ENCODE measurements around the gene GSK3A. TPM values are rescaled to one million over a fixed set of nuclear protein-coding genes. Genes with fewer than 3 reads are reported as not detected.

GSK3A gene
- total RNA-seq, 1 experiment from 2014 or later, result 50.8 TPM

- peak overlapping the region; percentile 42 for H3K27ac Mint-ChIP-seq
- H3K36me3 Mint-ChIP-seq, result 0 out of 2 replicates have a peak, but pooled peaks cover 2% of the 10 kb centered on the region
- no peaks in the 10 kb centered on the region for H3K9me3 Mint-ChIP-seq
- peak overlapping the region; percentile 74 for H3K4me3 Mint-ChIP-seq
- H3K4me1 Mint-ChIP-seq, result peaks cover 21% of the 10 kb centered on the region
- no peaks in the 10 kb centered on the region for H3K27me3 Mint-ChIP-seq (ENCODE audit: low read depth)
- ChIA-PET POLR2A (interaction anchor here (0.7 to 2.2 kb wide), 10 partner anchors 10 to 184 kb away, joined by 3 to 28 read pairs (median 4); partner anchors contain the start of gene CIC), CTCF (interaction anchor here (0.6 to 7.5 kb wide), 42 partner anchors 9 to 184 kb away, joined by 3 to 239 read pairs (median 4); partner anchors contain the start of genes CIC, DEDD2, ERF and GSK3A)
- ATAC-seq (no peak), DNase-seq (ENCODE audit: low spot score) (no peak)
- TF ChIP-seq, protein P1, sequence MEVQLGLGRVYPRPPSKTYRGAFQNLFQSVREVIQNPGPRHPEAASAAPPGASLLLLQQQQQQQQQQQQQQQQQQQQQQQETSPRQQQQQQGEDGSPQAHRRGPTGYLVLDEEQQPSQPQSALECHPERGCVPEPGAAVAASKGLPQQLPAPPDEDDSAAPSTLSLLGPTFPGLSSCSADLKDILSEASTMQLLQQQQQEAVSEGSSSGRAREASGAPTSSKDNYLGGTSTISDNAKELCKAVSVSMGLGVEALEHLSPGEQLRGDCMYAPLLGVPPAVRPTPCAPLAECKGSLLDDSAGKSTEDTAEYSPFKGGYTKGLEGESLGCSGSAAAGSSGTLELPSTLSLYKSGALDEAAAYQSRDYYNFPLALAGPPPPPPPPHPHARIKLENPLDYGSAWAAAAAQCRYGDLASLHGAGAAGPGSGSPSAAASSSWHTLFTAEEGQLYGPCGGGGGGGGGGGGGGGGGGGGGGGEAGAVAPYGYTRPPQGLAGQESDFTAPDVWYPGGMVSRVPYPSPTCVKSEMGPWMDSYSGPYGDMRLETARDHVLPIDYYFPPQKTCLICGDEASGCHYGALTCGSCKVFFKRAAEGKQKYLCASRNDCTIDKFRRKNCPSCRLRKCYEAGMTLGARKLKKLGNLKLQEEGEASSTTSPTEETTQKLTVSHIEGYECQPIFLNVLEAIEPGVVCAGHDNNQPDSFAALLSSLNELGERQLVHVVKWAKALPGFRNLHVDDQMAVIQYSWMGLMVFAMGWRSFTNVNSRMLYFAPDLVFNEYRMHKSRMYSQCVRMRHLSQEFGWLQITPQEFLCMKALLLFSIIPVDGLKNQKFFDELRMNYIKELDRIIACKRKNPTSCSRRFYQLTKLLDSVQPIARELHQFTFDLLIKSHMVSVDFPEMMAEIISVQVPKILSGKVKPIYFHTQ (CRISPR knock-in tag; IDR thresholded peaks at IDR 0.05), result no peak
- TF ChIP-seq, protein P2, sequence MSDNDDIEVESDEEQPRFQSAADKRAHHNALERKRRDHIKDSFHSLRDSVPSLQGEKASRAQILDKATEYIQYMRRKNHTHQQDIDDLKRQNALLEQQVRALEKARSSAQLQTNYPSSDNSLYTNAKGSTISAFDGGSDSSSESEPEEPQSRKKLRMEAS (CRISPR knock-in tag; IDR thresholded peaks at IDR 0.05), result 0 out of 2 replicates have a peak, but pooled peaks have one; percentile 4
- TF ChIP-seq, protein P3, sequence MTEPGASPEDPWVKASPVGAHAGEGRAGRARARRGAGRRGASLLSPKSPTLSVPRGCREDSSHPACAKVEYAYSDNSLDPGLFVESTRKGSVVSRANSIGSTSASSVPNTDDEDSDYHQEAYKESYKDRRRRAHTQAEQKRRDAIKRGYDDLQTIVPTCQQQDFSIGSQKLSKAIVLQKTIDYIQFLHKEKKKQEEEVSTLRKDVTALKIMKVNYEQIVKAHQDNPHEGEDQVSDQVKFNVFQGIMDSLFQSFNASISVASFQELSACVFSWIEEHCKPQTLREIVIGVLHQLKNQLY (CRISPR knock-in tag; IDR thresholded peaks at IDR 0.05), result no peak
- no peak for TF ChIP-seq FOXK1 (CRISPR knock-in tag; IDR thresholded peaks at IDR 0.05)
- no peak for TF ChIP-seq SMAD4 (CRISPR knock-in tag; IDR thresholded peaks at IDR 0.05)
These were observed 36.9 kb upstream of the GSK3A start for GRCh38 chr19:42279155-42279901.

DNA sequence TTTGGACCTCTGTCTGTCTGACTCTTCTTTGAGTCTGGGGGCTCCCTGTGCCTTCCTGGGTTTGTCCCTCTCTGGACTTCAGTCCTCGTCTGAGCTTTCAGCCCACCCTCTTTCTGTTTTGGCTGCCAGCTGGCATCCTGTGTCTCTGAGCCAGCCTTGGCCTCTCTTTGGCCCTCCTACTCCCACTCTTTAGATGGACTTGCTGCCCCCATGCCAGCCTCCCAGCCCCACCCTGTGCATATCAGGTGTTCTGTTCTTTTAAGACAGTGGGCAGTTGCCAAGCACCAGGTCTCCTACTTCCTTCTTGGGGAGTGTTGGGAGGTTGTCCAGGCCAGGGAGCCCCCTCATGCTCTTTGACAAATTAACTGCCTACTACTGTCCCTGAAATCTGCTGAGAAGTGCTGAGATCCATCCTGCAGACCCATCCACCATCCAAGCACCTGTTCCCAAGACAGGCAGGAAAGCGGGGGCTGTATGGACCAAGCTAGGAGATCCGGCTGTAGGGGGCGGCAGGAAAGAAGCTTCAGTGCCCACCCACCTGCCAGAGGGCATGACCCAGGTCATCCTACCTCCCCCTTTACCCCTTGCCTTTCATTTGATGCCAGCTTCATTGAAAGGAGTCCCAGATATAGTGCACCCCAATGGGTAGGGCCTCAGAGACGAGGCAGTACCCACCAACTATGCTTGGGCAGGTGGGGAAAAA lies 36.2 kb upstream of the GSK3A start:
- no peaks in the 10 kb centered on the region for H3K9me3 Mint-ChIP-seq
- ATAC-seq (no peak), DNase-seq (ENCODE audit: low spot score) (no peak)
- TF ChIP-seq CBFB (CRISPR knock-in tag; IDR thresholded peaks at IDR 0.05; ENCODE audit: low read depth) (no peak), HMGA2 (CRISPR knock-in tag; IDR thresholded peaks at IDR 0.05) (no peak), ATF3 (CRISPR knock-in tag; conservative IDR thresholded peaks at IDR 0.05) (no peak), OVOL2 (CRISPR knock-in tag; IDR thresholded peaks at IDR 0.05; ENCODE audit: borderline replicate concordance) (no peak), CREB1 (CRISPR knock-in tag; IDR thresholded peaks at IDR 0.05) (no peak)
- H3K4me3 Mint-ChIP-seq, result peak overlapping the region; percentile 74
- ChIA-PET POLR2A (interaction anchor here (0.7 to 2.2 kb wide), 3 partner anchors 13 to 145 kb away, joined by 3 to 28 read pairs (median 3); no protein-coding TSS in a partner anchor), CTCF (interaction anchor here (1.0 to 7.5 kb wide), 20 partner anchors 8 to 170 kb away, joined by 3 to 239 read pairs (median 8); partner anchors contain the start of genes CIC, ERF, GSK3A and PAFAH1B3)
- H3K36me3 Mint-ChIP-seq, result 0 out of 2 replicates have a peak, but pooled peaks cover 2% of the 10 kb centered on the region
- no peaks in the 10 kb centered on the region for H3K27me3 Mint-ChIP-seq (ENCODE audit: low read depth)
- peaks cover 21% of the 10 kb centered on the region for H3K4me1 Mint-ChIP-seq
- H3K27ac Mint-ChIP-seq, result no peak overlapping the region

DNA sequence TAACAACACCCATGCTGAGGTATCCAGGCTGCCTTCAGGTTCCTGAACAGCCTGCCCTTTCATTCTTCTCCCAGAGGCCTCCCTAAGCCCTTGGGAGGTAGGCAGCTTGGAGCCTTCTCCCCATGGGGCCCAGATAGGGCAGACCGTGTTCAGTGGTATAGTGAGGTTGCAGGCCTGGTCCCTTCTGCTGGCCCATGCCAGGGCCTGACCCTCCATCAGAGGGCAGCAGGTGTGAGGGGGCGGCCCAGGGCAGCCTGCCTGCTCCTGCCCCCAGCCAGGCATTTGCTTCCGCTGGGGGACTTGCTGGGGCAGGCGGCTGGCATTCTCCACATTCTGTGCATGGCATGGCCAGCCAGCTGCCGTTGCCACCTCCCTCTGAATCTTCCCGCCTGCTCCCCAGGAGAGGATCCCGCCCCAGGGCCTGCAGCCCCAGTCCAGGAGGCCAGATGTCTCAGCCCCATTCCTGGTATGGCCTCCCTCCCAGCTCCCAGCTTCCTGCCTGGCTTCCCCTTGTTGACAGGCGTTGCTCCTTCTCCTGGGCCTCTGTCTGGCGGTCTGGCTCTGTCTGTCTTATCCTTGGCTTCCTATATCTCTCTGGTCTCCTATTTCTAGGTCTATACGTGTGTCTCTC lies 35.5 kb upstream of the GSK3A start:
- DNase-seq (ENCODE audit: low spot score), result no peak
- peaks cover 21% of the 10 kb centered on the region for H3K4me1 Mint-ChIP-seq
- 0 out of 2 replicates have a peak, but pooled peaks cover 2% of the 10 kb centered on the region for H3K36me3 Mint-ChIP-seq
- H3K27ac Mint-ChIP-seq, result no peak overlapping the region
- H3K27me3 Mint-ChIP-seq (ENCODE audit: low read depth), result no peaks in the 10 kb centered on the region
- ATAC-seq, result no peak
- CTCF ChIA-PET, result interaction anchor here (1.0 to 7.5 kb wide), 3 partner anchors 21 to 33 kb away, joined by 3 to 239 read pairs (median 32); partner anchors contain the start of genes ERF and GSK3A
- no peaks in the 10 kb centered on the region for H3K9me3 Mint-ChIP-seq
- H3K4me3 Mint-ChIP-seq, result no peak overlapping the region
- POLR2A ChIA-PET, result interaction anchor here (2.2 kb wide), 1 partner anchor 32 kb away, joined by 28 read pairs; no protein-coding TSS in a partner anchor
- TF ChIP-seq ZNF232 (CRISPR knock-in tag; IDR thresholded peaks at IDR 0.05) (no peak), GTF2I (CRISPR knock-in tag; conservative IDR thresholded peaks at IDR 0.05) (no peak), ZNF532 (CRISPR knock-in tag; IDR thresholded peaks at IDR 0.05; ENCODE audit: borderline replicate concordance) (no peak), TCF7 (CRISPR knock-in tag; IDR thresholded peaks at IDR 0.05; ENCODE audit: low read depth) (no peak), ZSCAN18 (CRISPR knock-in tag; IDR thresholded peaks at IDR 0.05) (no peak)
- TF ChIP-seq, protein P4, sequence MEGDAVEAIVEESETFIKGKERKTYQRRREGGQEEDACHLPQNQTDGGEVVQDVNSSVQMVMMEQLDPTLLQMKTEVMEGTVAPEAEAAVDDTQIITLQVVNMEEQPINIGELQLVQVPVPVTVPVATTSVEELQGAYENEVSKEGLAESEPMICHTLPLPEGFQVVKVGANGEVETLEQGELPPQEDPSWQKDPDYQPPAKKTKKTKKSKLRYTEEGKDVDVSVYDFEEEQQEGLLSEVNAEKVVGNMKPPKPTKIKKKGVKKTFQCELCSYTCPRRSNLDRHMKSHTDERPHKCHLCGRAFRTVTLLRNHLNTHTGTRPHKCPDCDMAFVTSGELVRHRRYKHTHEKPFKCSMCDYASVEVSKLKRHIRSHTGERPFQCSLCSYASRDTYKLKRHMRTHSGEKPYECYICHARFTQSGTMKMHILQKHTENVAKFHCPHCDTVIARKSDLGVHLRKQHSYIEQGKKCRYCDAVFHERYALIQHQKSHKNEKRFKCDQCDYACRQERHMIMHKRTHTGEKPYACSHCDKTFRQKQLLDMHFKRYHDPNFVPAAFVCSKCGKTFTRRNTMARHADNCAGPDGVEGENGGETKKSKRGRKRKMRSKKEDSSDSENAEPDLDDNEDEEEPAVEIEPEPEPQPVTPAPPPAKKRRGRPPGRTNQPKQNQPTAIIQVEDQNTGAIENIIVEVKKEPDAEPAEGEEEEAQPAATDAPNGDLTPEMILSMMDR (IDR thresholded peaks at IDR 0.05), result no peak

All from WTC11 (cell line).